Thyroid gland (tissue), 4 donors: ENCODE measurements around the gene MUSTN1.

Experiments used
- CTCF ChIP-seq, 6 experiments: fragments of 200-600 bp in 3 of 6; fragments of 450-650 bp in 3 of 6; sonication (generic) in 3 of 6; IDR thresholded peaks; one replicate each; pipeline ENCODE4 v1.5.1; 2016 to 2019; ENCODE audit warnings: antibody characterized with exemption in 6 of 6, mild to moderate bottlenecking in 2 of 6, inconsistent platforms in 1 of 6, moderate library complexity in 1 of 6
- POLR2A ChIP-seq, 2 donors: fragments of 450-650 bp; IDR thresholded peaks; one replicate each; pipeline ENCODE4 v1.6.1; 2017; ENCODE audit warnings: antibody characterized with exemption in 2 of 2, mild to moderate bottlenecking in 2 of 2, moderate library complexity in 1 of 2

GRCh38 chr3:52838561-52839267, 3.9 kb upstream of the MUSTN1 start:
- no peak for TF ChIP-seq CTCF (IDR thresholded peaks at IDR 0.05)
- TF ChIP-seq POLR2A (IDR thresholded peaks at IDR 0.05) = no peak
